Urothelium cell line (cell line): ENCODE data around the gene MBNL3.
"Not testable (repeated sequence)": the region's sequence is repeated elsewhere in the genome, so short reads cannot be mapped to it uniquely, and the experiment has no call there.

ENCODE experiments used
- DNase-seq: peaks from one replicate; pipeline ENCODE4 v3.0.0; 2011; ENCODE audit warnings: low spot score, mixed read lengths
- FAIRE-seq: peaks from 2 replicates; lab custom pipeline; 2011; peaks lifted over from hg19 to GRCh38; lab: Jason Lieb, UNC

Gene MBNL3

GRCh38 chrX:132480581-132481203 lies 8.1 kb downstream of the MBNL3 start:
- no peak for FAIRE-seq

GRCh38 chrX:132474544-132475248 lies 14.1 kb downstream of the MBNL3 start:
- FAIRE-seq (no peak), DNase-seq (no peak)

More at GRCh38 chrX:132480581-132481203, 8.1 kb downstream of the MBNL3 start:
- DNase-seq, result peak; percentile 4

GRCh38 chrX:132472397-132472796 lies 16.4 kb downstream of the MBNL3 start:
- DNase-seq, result no peak
- FAIRE-seq, result no peak

GRCh38 chrX:132470831-132471230 lies 18.0 kb downstream of the MBNL3 start:
- DNase-seq (no peak), FAIRE-seq (no peak)

- DNase-seq, result no peak
- FAIRE-seq, result no peak
Observed at GRCh38 chrX:132470179-132470578, 18.7 kb downstream of the MBNL3 start.

- DNase-seq (no peak), FAIRE-seq (no peak)
Observed at GRCh38 chrX:132468454-132468853, 20.4 kb downstream of the MBNL3 start.

DNA sequence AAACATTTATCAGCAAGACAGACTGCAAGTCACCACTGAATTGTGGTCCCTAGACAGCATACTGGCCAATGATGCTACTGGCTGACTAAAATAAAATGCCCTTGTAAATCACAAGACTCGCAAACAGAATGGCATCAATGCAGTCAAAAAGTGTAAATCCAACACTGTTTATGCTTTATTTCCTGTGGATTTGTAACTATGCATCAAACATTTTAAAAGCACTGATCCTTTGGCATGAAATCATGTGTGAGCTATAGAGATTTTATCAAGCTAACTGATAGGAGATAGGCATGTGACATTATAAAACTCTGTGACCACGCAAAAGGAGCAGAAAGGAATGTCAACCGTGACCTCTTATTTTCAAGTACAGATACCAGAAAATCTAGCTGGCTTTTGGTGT lies 20.8 kb downstream of the MBNL3 start:
- FAIRE-seq, result no peak
- DNase-seq, result no peak

GRCh38 chrX:132467026-132467425 lies 21.8 kb downstream of the MBNL3 start:
- no peak for DNase-seq
- no peak for FAIRE-seq

GRCh38 chrX:132463411-132463810 lies 25.4 kb downstream of the MBNL3 start:
- FAIRE-seq, result no peak
- no peak for DNase-seq

GRCh38 chrX:132461886-132462285 lies 27.0 kb downstream of the MBNL3 start:
- no peak for FAIRE-seq
- DNase-seq, result no peak

DNA sequence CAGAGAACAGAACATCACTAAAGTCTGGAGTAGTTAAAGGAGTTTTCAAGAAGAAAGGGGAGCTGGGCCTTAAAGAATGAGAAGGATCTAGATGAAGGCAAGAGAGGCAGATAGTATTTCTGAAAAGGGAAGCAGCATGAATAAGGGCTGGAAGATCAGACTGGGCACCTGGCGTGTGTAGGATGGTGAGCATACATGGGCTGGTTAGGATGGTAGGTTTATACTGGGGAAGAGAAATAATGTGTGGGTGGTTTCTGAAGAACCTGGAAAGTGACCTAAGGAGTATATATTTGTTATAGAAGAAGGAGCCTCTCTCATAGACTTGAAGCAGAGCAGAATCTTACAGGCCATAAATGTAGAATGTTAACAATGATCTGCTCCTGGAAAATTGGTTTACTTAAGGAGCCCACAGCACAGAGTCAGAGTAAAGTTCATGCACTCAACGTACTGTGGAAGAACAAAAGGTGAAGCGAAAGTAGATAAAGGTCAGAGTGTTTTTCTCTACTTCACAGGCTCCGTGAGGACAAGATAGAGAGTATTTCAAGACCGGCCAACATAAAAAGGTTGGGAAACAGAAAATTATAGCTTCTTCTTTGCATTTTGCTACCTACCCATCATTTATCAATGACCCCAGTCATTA lies 35.8 kb downstream of the MBNL3 start:
- FAIRE-seq, result no peak

GRCh38 chrX:132445909-132446308 lies 42.9 kb downstream of the MBNL3 start:
- not testable (repeated sequence) for DNase-seq, FAIRE-seq

More for the DNA sequence above, 35.8 kb downstream of the MBNL3 start:
- no peak for DNase-seq

GRCh38 chrX:132444936-132445335 lies 43.9 kb downstream of the MBNL3 start:
- DNase-seq, result no peak
- no peak for FAIRE-seq

GRCh38 chrX:132443196-132444135 lies 45.4 kb downstream of the MBNL3 start:
- FAIRE-seq (no peak), DNase-seq (no peak)

GRCh38 chrX:132442691-132443090 lies 46.1 kb downstream of the MBNL3 start:
- FAIRE-seq (no peak), DNase-seq (no peak)

DNA sequence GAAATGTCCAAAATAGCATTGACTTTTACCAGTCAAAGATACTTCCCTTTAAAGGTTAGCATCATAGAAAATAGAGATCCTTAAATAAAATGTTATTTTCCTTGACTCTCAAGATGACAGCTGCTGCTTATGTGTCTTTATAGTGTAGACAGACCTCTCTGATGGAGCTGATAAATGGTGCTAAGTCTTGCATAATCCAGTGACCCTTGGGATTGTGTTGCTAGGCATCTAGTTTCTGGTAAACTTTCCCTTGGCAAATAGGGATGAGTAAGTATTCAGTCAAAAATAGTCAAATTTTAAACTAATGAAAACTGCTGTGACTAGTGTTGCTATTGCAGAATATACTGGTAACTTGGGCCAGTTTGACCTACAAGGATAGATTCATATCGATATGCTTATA lies 53.6 kb downstream of the MBNL3 start:
- FAIRE-seq (no peak), DNase-seq (no peak)

- no peak for DNase-seq
- FAIRE-seq, result no peak
Observed at GRCh38 chrX:132433551-132433950, 55.3 kb downstream of the MBNL3 start.

GRCh38 chrX:132433001-132433400 lies 55.8 kb downstream of the MBNL3 start:
- no peak for DNase-seq
- FAIRE-seq, result no peak

GRCh38 chrX:132428896-132429295 lies 59.9 kb downstream of the MBNL3 start:
- DNase-seq, result no peak
- no peak for FAIRE-seq

- DNase-seq (no peak), FAIRE-seq (no peak)
Observed at GRCh38 chrX:132426695-132427281, 62.0 kb downstream of the MBNL3 start.
